K562 (cell line): ENCODE data around the gene MAP3K4. TPM values are rescaled to one million over a fixed set of nuclear protein-coding genes. Genes with fewer than 3 reads are reported as not detected.

ENCODE experiments used
- ARID2 ChIP-seq: fragments of 450-650 bp; IDR thresholded peaks from 2 replicates; pipeline ENCODE4 v1.6.1; 2017; ENCODE audit warnings: antibody characterized with exemption, mild to moderate bottlenecking
- ETV6 ChIP-seq, 3 experiments: fragments of 150-350 bp in 1 of 3; sonication (generic) in 1 of 3; formaldehyde crosslinking in 1 of 3; IDR thresholded peaks; 2 replicates each; pipeline versions ENCODE4 v1.6.1 to v1.8.0; 2014 to 2022; ENCODE audit warnings: borderline replicate concordance in 2 of 3, low read depth in 2 of 3, antibody characterized with exemption in 1 of 3, low read length in 1 of 3, mild to moderate bottlenecking in 1 of 3, missing genetic modification reagents in 1 of 3
- KDM5B ChIP-seq: fragments of 200-600 bp; sonication (generic); IDR thresholded peaks from 2 replicates; pipeline ENCODE4 v1.6.1; 2012; ENCODE audit warnings: low read depth, mild to moderate bottlenecking, moderate library complexity, low read length, control low read depth, inconsistent platforms; ENCODE audit not compliant: insufficient replicate concordance
- MYC ChIP-seq, 2 experiments: fragments of 250-450 bp in 1 of 2; sonication (Bioruptor Pico) in 1 of 2; IDR thresholded peaks; 2 replicates each; pipeline versions ENCODE4 v1.5.1 to v1.6.1; 2012 to 2021; ENCODE audit warnings: low read depth in 2 of 2, borderline replicate concordance in 1 of 2, improper control_type of control experiment in 1 of 2, low read length in 1 of 2, mild to moderate bottlenecking in 1 of 2, moderate library complexity in 1 of 2
- PHF21A ChIP-seq: fragments of 450-650 bp; IDR thresholded peaks from 2 replicates; pipeline ENCODE4 v1.6.1; 2017; ENCODE audit warnings: low read depth, borderline replicate concordance
- RCOR1 ChIP-seq, 2 experiments: IDR thresholded peaks; 2 replicates each; pipeline ENCODE4 v1.6.1; 2012; ENCODE audit warnings: low read depth in 2 of 2, low read length in 2 of 2, borderline replicate concordance in 1 of 2, improper control_type of control experiment in 1 of 2
- ZBTB49 ChIP-seq: sonication (generic); formaldehyde crosslinking; IDR thresholded peaks from 2 replicates; pipeline ENCODE4 v1.8.0; 2022; ENCODE audit warnings: missing genetic modification reagents, mild to moderate bottlenecking, borderline replicate concordance
- ZEB2 ChIP-seq: fragments of 450-650 bp; IDR thresholded peaks from 2 replicates; pipeline ENCODE4 v1.6.1; 2016
- ZNF384 ChIP-seq: IDR thresholded peaks from 2 replicates; pipeline ENCODE4 v1.6.1; 2012; ENCODE audit warnings: low read depth, low read length, improper control_type of control experiment
- polyA plus RNA-seq, 8 experiments: library from polyadenylated mRNA; depleted of rRNA in 4 of 8; stranded (reverse) in 5 of 8; unstranded in 3 of 8; fragments of >200 nt; fragmentation: Nextera tagmentation in 2 of 8; fragmentation: Illumina TruSeq in 1 of 8; extraction: Ambion mirVana in 2 of 8; extraction: Trizol in 1 of 8; gene quantifications; 2 replicates each; pipeline versions ENCODE4 v1.2.1 to v1.2.3, GENCODE V29; 2011 to 2014; ENCODE audit warnings: inconsistent platforms in 1 of 8, missing spikeins in 1 of 8
- total RNA-seq, 7 experiments: library from RNA; depleted of rRNA in 6 of 7; stranded (reverse); fragments of >200 nt in 6 of 7; fragmentation: Illumina TruSeq in 2 of 7; extraction: Trizol in 2 of 7; gene quantifications; 2 replicates each; pipeline versions ENCODE4 v1.2.1 to v1.2.3, GENCODE V29; 2011 to 2021; ENCODE audit warnings: low replicate concordance in 1 of 7
- TF ChIP-seq, protein P1 (sequence below): fragments of 250-450 bp; sonication (Bioruptor Pico); IDR thresholded peaks from 2 replicates; pipeline ENCODE4 v1.5.0; 2021; ENCODE audit warnings: mild to moderate bottlenecking, moderate library complexity
- TF ChIP-seq, protein P2 (sequence below): sonication (generic); formaldehyde crosslinking; IDR thresholded peaks from 2 replicates; pipeline ENCODE4 v1.8.0; 2022; ENCODE audit warnings: mild to moderate bottlenecking, missing genetic modification reagents
- TF ChIP-seq, protein P3 (sequence below), 2 experiments: fragments of 450-650 bp in 1 of 2; IDR thresholded peaks; 2 replicates each; pipeline ENCODE4 v1.6.1; 2011 to 2017; ENCODE audit warnings: low read depth in 2 of 2, antibody characterized with exemption in 1 of 2, borderline replicate concordance in 1 of 2, low read length in 1 of 2, mild to moderate bottlenecking in 1 of 2, mixed read lengths in 1 of 2; ENCODE audit not compliant: control insufficient read depth in 1 of 2

Gene MAP3K4
- total and polyA plus RNA-seq, 9 of the 15 experiments (the other 6 are each of a cell fraction or from before 2014, with no cell fraction given): 21.0 to 77.2 (median 48.9) TPM

DNA sequence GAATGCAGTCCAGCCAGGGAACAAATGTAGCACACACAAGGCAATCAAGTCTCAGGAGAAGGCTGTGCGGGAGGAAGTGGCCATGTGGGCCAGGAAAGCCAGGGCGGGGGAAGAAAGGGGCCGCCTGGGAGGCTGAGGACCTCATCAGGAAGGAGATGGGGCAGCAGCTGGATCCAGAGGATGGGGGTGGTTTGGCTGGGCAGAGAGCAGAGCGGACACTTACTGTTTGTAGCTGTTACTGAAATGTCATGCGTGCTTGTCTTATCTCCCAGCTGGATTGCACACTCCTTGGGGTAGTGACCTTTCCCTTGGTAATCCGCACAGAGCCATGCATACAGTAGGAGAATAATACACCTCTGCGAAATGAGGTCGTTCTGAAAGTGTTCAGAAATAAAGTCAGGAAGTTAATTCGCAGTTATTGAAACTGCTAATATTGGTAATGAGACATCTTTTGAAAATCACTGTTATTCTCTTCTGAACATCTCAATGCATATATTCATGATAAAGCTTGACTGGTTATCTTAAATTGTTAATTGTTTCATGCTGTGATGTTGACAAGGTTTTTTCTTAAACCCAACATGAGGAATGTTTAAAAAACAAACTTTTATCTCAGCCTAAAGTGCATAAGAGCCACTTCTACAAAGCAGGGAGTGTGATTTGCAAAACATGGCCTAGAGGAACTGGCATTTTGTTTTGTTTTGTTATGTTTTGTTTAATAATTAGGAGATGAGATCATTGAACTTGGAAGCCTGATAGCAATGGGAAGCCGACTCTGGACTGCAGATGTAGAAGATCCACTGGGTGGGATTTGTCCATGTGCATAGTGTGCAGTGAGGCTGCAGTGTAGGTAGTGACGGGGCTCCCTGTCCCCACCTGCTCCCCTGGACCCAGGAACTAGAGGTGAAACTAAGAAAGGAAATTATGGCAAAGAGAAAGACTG is 18.0 kb upstream of the MAP3K4 start (continued):
- TF ChIP-seq, protein P1, sequence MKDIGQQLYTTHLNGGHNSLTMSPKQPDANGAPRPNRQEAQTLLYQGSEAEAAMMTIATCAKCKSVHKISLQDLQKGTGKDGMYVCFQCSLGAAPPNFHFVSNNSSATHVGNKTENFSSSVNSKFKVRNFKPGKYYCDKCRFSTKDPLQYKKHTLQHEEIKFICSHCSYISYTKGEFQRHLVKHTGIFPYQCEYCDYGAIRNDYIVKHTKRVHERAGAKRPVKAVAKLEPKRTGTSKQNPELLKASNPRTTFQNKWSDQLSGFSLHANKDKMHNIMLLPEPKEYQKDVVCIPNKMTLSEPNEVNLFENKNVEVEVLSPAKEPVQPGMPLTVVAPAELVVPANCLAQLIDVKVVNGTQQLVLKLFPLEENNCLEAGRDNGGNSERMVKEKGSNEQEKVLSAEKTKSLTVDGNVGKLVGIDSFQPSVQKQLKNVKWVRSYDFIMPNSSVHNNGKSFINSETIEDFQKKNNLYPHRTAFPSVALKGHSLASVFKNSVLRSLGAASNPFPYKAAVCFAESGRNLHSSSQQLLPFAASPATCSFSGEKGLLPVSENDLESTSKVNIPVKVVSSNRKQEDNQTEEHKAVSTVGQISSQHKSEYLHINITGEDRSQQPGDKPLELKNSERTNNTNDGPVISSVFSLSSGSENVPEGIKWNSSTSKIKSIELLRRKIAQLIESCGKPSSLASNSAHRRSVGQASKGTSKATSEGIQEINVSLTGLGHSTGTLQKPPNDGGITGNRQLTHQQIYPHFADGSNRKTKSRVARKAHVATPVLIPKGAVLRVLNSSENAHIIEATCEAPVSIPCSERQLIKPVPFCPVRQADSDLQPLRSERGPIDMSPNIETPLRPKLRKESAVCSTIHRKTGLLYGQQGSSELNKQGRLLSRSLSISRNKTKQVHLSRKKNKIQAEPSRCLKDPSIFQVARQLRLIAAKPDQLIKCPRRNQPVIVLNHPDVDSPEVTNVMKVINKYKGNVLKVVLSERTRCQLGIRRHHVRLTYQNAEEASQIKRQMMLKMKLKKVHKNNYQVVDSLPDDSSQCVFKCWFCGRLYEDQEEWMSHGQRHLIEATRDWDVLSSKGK: no peak
- TF ChIP-seq ETV6 (IDR thresholded peaks at IDR 0.05; ENCODE audit: borderline replicate concordance in 1 of 2, low read depth in 2 of 2, low read length in 1 of 2) (no peak), ETV6 (CRISPR knock-in tag; IDR thresholded peaks at IDR 0.05; ENCODE audit: borderline replicate concordance) (no peak), ZNF384 (no peak), PHF21A (no peak), KDM5B (no peak), ARID2 (no peak), ZEB2 (0 out of 2 replicates have a peak, but pooled peaks have one; percentile 36), MYC (IDR thresholded peaks at IDR 0.05; ENCODE audit: low read depth, low read length) (no peak), MYC (CRISPR knock-in tag; IDR thresholded peaks at IDR 0.05; ENCODE audit: borderline replicate concordance, low read depth) (no peak), ZBTB49 (CRISPR knock-in tag) (no peak), RCOR1 (IDR thresholded peaks at IDR 0.05; ENCODE audit: borderline replicate concordance in 1 of 2, low read depth in 2 of 2, low read length in 2 of 2) (no peak; a peak in 1 of 4 replicates)
- TF ChIP-seq, protein P2, sequence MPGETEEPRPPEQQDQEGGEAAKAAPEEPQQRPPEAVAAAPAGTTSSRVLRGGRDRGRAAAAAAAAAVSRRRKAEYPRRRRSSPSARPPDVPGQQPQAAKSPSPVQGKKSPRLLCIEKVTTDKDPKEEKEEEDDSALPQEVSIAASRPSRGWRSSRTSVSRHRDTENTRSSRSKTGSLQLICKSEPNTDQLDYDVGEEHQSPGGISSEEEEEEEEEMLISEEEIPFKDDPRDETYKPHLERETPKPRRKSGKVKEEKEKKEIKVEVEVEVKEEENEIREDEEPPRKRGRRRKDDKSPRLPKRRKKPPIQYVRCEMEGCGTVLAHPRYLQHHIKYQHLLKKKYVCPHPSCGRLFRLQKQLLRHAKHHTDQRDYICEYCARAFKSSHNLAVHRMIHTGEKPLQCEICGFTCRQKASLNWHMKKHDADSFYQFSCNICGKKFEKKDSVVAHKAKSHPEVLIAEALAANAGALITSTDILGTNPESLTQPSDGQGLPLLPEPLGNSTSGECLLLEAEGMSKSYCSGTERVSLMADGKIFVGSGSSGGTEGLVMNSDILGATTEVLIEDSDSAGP (CRISPR knock-in tag): no peak
- TF ChIP-seq, protein P3, sequence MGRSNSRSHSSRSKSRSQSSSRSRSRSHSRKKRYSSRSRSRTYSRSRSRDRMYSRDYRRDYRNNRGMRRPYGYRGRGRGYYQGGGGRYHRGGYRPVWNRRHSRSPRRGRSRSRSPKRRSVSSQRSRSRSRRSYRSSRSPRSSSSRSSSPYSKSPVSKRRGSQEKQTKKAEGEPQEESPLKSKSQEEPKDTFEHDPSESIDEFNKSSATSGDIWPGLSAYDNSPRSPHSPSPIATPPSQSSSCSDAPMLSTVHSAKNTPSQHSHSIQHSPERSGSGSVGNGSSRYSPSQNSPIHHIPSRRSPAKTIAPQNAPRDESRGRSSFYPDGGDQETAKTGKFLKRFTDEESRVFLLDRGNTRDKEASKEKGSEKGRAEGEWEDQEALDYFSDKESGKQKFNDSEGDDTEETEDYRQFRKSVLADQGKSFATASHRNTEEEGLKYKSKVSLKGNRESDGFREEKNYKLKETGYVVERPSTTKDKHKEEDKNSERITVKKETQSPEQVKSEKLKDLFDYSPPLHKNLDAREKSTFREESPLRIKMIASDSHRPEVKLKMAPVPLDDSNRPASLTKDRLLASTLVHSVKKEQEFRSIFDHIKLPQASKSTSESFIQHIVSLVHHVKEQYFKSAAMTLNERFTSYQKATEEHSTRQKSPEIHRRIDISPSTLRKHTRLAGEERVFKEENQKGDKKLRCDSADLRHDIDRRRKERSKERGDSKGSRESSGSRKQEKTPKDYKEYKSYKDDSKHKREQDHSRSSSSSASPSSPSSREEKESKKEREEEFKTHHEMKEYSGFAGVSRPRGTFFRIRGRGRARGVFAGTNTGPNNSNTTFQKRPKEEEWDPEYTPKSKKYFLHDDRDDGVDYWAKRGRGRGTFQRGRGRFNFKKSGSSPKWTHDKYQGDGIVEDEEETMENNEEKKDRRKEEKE (IDR thresholded peaks at IDR 0.05; ENCODE audit: borderline replicate concordance in 1 of 2, control insufficient read depth in 1 of 2, low read depth in 2 of 2, low read length in 1 of 2): no peak
